Measurements from ENCODE around the gene LGALS7. TPM values are rescaled to one million over a fixed set of nuclear protein-coding genes. Genes with fewer than 3 reads are reported as not detected.

Gene LGALS7
- total and polyA plus RNA-seq, 2 of the 13 experiments (the other 11 are each of a cell fraction or from before 2014, with no cell fraction given): 0.73 TPM; not detected in 1

DNA sequence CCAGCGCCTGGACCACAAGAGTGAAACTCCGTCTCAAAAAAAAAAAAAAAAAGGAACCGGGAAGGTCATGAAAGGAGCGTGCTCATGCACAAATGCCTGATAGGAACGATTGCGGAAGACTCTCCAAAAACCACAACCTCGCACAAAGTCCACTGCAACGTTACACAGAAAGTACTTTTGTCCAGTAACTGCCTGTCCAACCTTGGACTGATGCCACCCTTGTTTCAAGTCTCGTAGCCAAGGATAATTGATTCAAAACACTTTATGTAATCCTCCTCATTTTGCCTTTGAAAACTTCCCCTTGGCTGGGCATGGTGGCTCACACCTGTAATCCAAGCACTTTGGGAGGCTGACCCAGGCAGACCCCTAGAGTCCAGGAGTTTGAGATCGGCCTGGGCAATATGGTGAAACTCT lies 13.7 kb downstream of the LGALS7 start (continued):
- TF ChIP-seq, protein P1, sequence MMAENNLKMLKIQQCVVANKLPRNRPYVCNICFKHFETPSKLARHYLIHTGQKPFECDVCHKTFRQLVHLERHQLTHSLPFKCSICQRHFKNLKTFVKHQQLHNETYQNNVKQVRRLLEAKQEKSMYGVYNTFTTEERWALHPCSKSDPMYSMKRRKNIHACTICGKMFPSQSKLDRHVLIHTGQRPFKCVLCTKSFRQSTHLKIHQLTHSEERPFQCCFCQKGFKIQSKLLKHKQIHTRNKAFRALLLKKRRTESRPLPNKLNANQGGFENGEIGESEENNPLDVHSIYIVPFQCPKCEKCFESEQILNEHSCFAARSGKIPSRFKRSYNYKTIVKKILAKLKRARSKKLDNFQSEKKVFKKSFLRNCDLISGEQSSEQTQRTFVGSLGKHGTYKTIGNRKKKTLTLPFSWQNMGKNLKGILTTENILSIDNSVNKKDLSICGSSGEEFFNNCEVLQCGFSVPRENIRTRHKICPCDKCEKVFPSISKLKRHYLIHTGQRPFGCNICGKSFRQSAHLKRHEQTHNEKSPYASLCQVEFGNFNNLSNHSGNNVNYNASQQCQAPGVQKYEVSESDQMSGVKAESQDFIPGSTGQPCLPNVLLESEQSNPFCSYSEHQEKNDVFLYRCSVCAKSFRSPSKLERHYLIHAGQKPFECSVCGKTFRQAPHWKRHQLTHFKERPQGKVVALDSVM (CRISPR knock-in tag; IDR thresholded peaks at IDR 0.05): peak; percentile 64; the same call in 1 of the 2 replicates
- TF ChIP-seq FOXO1 (CRISPR knock-in tag; IDR thresholded peaks at IDR 0.05): peak; percentile 94
- TF ChIP-seq DMAP1 (CRISPR knock-in tag; IDR thresholded peaks at IDR 0.05): peak; percentile 76
- TF ChIP-seq TBX3 (IDR thresholded peaks at IDR 0.05; ENCODE audit: borderline replicate concordance): peak; percentile 57; the same call in 1 of the 2 replicates
- TF ChIP-seq, protein P2, sequence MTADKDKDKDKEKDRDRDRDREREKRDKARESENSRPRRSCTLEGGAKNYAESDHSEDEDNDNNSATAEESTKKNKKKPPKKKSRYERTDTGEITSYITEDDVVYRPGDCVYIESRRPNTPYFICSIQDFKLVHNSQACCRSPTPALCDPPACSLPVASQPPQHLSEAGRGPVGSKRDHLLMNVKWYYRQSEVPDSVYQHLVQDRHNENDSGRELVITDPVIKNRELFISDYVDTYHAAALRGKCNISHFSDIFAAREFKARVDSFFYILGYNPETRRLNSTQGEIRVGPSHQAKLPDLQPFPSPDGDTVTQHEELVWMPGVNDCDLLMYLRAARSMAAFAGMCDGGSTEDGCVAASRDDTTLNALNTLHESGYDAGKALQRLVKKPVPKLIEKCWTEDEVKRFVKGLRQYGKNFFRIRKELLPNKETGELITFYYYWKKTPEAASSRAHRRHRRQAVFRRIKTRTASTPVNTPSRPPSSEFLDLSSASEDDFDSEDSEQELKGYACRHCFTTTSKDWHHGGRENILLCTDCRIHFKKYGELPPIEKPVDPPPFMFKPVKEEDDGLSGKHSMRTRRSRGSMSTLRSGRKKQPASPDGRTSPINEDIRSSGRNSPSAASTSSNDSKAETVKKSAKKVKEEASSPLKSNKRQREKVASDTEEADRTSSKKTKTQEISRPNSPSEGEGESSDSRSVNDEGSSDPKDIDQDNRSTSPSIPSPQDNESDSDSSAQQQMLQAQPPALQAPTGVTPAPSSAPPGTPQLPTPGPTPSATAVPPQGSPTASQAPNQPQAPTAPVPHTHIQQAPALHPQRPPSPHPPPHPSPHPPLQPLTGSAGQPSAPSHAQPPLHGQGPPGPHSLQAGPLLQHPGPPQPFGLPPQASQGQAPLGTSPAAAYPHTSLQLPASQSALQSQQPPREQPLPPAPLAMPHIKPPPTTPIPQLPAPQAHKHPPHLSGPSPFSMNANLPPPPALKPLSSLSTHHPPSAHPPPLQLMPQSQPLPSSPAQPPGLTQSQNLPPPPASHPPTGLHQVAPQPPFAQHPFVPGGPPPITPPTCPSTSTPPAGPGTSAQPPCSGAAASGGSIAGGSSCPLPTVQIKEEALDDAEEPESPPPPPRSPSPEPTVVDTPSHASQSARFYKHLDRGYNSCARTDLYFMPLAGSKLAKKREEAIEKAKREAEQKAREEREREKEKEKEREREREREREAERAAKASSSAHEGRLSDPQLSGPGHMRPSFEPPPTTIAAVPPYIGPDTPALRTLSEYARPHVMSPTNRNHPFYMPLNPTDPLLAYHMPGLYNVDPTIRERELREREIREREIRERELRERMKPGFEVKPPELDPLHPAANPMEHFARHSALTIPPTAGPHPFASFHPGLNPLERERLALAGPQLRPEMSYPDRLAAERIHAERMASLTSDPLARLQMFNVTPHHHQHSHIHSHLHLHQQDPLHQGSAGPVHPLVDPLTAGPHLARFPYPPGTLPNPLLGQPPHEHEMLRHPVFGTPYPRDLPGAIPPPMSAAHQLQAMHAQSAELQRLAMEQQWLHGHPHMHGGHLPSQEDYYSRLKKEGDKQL (CRISPR knock-in tag; IDR thresholded peaks at IDR 0.05; ENCODE audit: low read depth): no peak
- TF ChIP-seq, protein P3, sequence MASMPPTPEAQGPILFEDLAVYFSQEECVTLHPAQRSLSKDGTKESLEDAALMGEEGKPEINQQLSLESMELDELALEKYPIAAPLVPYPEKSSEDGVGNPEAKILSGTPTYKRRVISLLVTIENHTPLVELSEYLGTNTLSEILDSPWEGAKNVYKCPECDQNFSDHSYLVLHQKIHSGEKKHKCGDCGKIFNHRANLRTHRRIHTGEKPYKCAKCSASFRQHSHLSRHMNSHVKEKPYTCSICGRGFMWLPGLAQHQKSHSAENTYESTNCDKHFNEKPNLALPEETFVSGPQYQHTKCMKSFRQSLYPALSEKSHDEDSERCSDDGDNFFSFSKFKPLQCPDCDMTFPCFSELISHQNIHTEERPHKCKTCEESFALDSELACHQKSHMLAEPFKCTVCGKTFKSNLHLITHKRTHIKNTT (CRISPR knock-in tag; IDR thresholded peaks at IDR 0.05): no peak
- no peak for TF ChIP-seq CCAR2 (optimal IDR thresholded peaks at IDR 0.05; ENCODE audit: low read depth, low read length)
- TF ChIP-seq ZNF337 (CRISPR knock-in tag; IDR thresholded peaks at IDR 0.05; ENCODE audit: borderline replicate concordance, low read depth): 0 out of 2 replicates have a peak, but pooled peaks have one; percentile 33
- TF ChIP-seq, protein P4, sequence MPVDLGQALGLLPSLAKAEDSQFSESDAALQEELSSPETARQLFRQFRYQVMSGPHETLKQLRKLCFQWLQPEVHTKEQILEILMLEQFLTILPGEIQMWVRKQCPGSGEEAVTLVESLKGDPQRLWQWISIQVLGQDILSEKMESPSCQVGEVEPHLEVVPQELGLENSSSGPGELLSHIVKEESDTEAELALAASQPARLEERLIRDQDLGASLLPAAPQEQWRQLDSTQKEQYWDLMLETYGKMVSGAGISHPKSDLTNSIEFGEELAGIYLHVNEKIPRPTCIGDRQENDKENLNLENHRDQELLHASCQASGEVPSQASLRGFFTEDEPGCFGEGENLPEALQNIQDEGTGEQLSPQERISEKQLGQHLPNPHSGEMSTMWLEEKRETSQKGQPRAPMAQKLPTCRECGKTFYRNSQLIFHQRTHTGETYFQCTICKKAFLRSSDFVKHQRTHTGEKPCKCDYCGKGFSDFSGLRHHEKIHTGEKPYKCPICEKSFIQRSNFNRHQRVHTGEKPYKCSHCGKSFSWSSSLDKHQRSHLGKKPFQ (CRISPR knock-in tag; IDR thresholded peaks at IDR 0.05; ENCODE audit: insufficient replicate concordance): no peak
- TF ChIP-seq ETV6 (CRISPR knock-in tag; conservative IDR thresholded peaks at IDR 0.05): no peak
- peak; percentile 61; the same call in 1 of the 2 replicates for TF ChIP-seq ZNF430 (CRISPR knock-in tag; IDR thresholded peaks at IDR 0.05)
- TF ChIP-seq, protein P5, sequence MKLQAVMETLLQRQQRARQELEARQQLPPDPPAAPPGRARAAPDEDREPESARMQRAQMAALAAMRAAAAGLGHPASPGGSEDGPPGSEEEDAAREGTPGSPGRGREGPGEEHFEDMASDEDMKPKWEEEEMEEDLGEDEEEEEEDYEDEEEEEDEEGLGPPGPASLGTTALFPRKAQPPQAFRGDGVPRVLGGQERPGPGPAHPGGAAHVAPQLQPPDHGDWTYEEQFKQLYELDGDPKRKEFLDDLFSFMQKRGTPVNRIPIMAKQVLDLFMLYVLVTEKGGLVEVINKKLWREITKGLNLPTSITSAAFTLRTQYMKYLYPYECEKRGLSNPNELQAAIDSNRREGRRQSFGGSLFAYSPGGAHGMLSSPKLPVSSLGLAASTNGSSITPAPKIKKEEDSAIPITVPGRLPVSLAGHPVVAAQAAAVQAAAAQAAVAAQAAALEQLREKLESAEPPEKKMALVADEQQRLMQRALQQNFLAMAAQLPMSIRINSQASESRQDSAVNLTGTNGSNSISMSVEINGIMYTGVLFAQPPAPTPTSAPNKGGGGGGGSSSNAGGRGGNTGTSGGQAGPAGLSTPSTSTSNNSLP (IDR thresholded peaks at IDR 0.05; ENCODE audit: low read depth, low read length): peak; percentile 44; the same call in 1 of the 2 replicates
- TF ChIP-seq ZFX (CRISPR knock-in tag; IDR thresholded peaks at IDR 0.05; ENCODE audit: low read depth): peak; percentile 55; the same call in 1 of the 2 replicates

Data from HepG2 (cell line).